ENCODE data around the gene KAT2A. TPM values are rescaled to one million over a fixed set of nuclear protein-coding genes. Genes with fewer than 3 reads are reported as not detected.

The KAT2A gene
- polyA plus RNA-seq, 1 donor (not counting 4 experiments of a cell fraction or from before 2014, with no cell fraction given): 28.2 TPM

DNA sequence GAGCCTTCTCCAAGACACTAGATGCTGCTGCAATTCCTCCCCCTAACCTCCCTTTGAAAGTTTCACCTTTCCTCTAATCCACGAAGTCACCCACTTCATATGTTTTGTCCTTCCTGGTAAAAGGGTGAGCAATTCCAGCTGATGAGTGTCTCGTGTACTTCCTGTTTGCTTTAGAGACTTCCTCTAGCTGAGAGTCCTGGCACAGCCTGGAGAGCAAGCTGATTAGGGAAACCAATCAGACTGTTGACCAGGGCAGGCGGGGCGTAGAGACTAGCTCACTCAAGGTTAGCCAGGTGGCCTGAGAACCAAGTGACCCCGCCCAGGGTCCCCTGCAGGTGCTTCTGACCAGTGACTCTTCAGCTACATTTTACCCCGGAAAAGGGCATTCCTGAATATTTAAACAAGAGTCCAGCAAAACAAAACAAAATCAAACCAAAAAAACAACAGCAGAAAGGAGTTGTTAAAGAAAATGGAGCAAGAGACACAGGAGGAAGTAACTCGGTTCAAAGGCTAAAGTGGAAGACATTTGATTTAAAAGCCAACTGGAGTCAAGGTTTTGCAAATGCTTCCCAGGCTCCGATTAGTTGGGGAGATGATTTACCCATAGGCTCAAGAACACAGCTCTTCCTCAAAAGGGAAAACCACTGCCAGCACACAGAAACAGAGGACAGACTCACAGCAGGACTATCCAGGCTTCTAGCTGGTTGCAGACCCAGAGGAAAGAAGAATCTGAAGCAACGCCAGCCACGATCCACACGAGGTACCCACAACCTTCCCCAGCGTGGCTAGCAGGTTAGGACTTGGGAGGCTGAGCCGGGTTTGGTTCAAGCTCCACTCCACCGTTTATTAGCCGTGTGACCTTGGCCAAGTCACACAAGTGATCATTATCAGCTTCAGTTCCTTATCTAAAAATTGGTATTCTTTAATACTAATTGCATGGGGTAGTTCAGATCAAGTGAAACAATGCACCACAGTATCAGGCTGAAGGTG lies 14.8 kb upstream of the KAT2A start:
- no peak overlapping the region for H3K4me3 ChIP-seq (ENCODE audit: control insufficient read depth in 2 of 3, extremely low read depth in 1 of 3, insufficient read depth in 2 of 3, low read depth in 1 of 3, low read length in 3 of 3)
- FAIRE-seq (peak; percentile 67), DNase-seq (ENCODE audit: low read depth, low spot score) (no peak)
- peaks cover 26% of the 10 kb centered on the region for H4K20me1 ChIP-seq (ENCODE audit: control insufficient read depth, extremely low read depth, insufficient read depth, low read length)
- H3K27me3 ChIP-seq (ENCODE audit: control insufficient read depth, extremely low read depth, insufficient read depth, low read length): no peaks in the 10 kb centered on the region
- H3K9me1 ChIP-seq (ENCODE audit: control insufficient read depth, extremely low read depth, insufficient read depth, low read length): peaks cover 4% of the 10 kb centered on the region
- TF ChIP-seq, protein P1, sequence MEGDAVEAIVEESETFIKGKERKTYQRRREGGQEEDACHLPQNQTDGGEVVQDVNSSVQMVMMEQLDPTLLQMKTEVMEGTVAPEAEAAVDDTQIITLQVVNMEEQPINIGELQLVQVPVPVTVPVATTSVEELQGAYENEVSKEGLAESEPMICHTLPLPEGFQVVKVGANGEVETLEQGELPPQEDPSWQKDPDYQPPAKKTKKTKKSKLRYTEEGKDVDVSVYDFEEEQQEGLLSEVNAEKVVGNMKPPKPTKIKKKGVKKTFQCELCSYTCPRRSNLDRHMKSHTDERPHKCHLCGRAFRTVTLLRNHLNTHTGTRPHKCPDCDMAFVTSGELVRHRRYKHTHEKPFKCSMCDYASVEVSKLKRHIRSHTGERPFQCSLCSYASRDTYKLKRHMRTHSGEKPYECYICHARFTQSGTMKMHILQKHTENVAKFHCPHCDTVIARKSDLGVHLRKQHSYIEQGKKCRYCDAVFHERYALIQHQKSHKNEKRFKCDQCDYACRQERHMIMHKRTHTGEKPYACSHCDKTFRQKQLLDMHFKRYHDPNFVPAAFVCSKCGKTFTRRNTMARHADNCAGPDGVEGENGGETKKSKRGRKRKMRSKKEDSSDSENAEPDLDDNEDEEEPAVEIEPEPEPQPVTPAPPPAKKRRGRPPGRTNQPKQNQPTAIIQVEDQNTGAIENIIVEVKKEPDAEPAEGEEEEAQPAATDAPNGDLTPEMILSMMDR (optimal IDR thresholded peaks at IDR 0.05 in 1 of 3, IDR thresholded peaks at IDR 0.05 in 1 of 3, conservative IDR thresholded peaks at IDR 0.05 in 1 of 3; ENCODE audit: extremely low read depth in 1 of 3, insufficient read depth in 2 of 3, low read length in 3 of 3): no peak
- no peak for TF ChIP-seq EZH2 (IDR thresholded peaks at IDR 0.05; ENCODE audit: low read length)
- no peaks in the 10 kb centered on the region for H3K9me3 ChIP-seq (ENCODE audit: control insufficient read depth, low read depth, low read length)
- H3K4me1 ChIP-seq (ENCODE audit: control insufficient read depth, extremely low read depth, insufficient read depth, low read length): peaks cover 21% of the 10 kb centered on the region
- peak overlapping the region; percentile 24 for H3K27ac ChIP-seq (ENCODE audit: control insufficient read depth, insufficient read depth, low read length)
- peaks cover 87% of the 10 kb centered on the region for H3K79me2 ChIP-seq (ENCODE audit: control insufficient read depth, insufficient read depth, low read length)
- H3K4me2 ChIP-seq (ENCODE audit: control insufficient read depth, extremely low read depth, insufficient read depth, low read depth, low read length): no peak overlapping the region
- H3K36me3 ChIP-seq (ENCODE audit: control insufficient read depth in 2 of 2, extremely low read depth in 1 of 2, insufficient read depth in 2 of 2, low read length in 2 of 2): peaks cover 16 to 30% of the 10 kb centered on the region in 2 experiments
- dilution Hi-C loops (cut with MboI; ENCODE audit: extremely low pct_ligation_motif_present, low sequenced_read_pairs): no loop called here
- no peak overlapping the region for H3K9ac ChIP-seq (ENCODE audit: control insufficient read depth, extremely low read depth, insufficient read depth, low read length)
- no peak overlapping the region for H2AFZ ChIP-seq (ENCODE audit: control insufficient read depth, low read length)

GRCh38 chr17:42135151-42135550 lies 14.0 kb upstream of the KAT2A start:
- DNase-seq (ENCODE audit: low read depth, low spot score) (no peak), FAIRE-seq (no peak)
- Histone ChIP-seq H3K4me1 (ENCODE audit: control insufficient read depth, extremely low read depth, insufficient read depth, low read length) (peaks cover 21% of the 10 kb centered on the region), H4K20me1 (ENCODE audit: control insufficient read depth, extremely low read depth, insufficient read depth, low read length) (peaks cover 31% of the 10 kb centered on the region), H3K4me3 (ENCODE audit: control insufficient read depth in 2 of 3, extremely low read depth in 1 of 3, insufficient read depth in 2 of 3, low read depth in 1 of 3, low read length in 3 of 3) (no peak overlapping the region), H3K9me3 (ENCODE audit: control insufficient read depth, low read depth, low read length) (no peaks in the 10 kb centered on the region), H3K36me3 (ENCODE audit: control insufficient read depth in 2 of 2, extremely low read depth in 1 of 2, insufficient read depth in 2 of 2, low read length in 2 of 2) (peaks cover 20 to 38% of the 10 kb centered on the region in 2 experiments), H2AFZ (ENCODE audit: control insufficient read depth, low read length) (no peak overlapping the region), H3K9ac (ENCODE audit: control insufficient read depth, extremely low read depth, insufficient read depth, low read length) (no peak overlapping the region), H3K9me1 (ENCODE audit: control insufficient read depth, extremely low read depth, insufficient read depth, low read length) (peaks cover 4% of the 10 kb centered on the region), H3K27ac (ENCODE audit: control insufficient read depth, insufficient read depth, low read length) (peak overlapping the region; percentile 24), H3K4me2 (ENCODE audit: control insufficient read depth, extremely low read depth, insufficient read depth, low read depth, low read length) (no peak overlapping the region), H3K79me2 (ENCODE audit: control insufficient read depth, insufficient read depth, low read length) (peaks cover 89% of the 10 kb centered on the region), H3K27me3 (ENCODE audit: control insufficient read depth, extremely low read depth, insufficient read depth, low read length) (no peaks in the 10 kb centered on the region)
- TF ChIP-seq EZH2 (IDR thresholded peaks at IDR 0.05; ENCODE audit: low read length): no peak
- TF ChIP-seq, protein P1 (optimal IDR thresholded peaks at IDR 0.05 in 1 of 3, IDR thresholded peaks at IDR 0.05 in 1 of 3, conservative IDR thresholded peaks at IDR 0.05 in 1 of 3; ENCODE audit: extremely low read depth in 1 of 3, insufficient read depth in 2 of 3, low read length in 3 of 3): no peak
- dilution Hi-C loops (cut with MboI; ENCODE audit: extremely low pct_ligation_motif_present, low sequenced_read_pairs): no loop called here

Measured in keratinocyte (primary cell).